Adrenal gland (tissue), 12 donors: Measurements from ENCODE around the gene SLC34A1. TPM values are rescaled to one million over a fixed set of nuclear protein-coding genes. Genes with fewer than 3 reads are reported as not detected.

Source experiments
- DNase-seq, 7 donors: peaks; one replicate each; pipeline ENCODE4 v3.0.0-alpha.2; 2019 to 2020
- H3K27ac ChIP-seq, 5 donors: fragments of 200-600 bp; sonication (generic) in 4 of 5; 1 replicate in 3 of 5; 2 replicates in 2 of 5; pipeline versions ENCODE4 v1.5.1 to v1.8.0; 2016 to 2020; ENCODE audit warnings: mild to moderate bottlenecking in 1 of 5
- H3K27me3 ChIP-seq: fragments of 200-600 bp; 2 replicates; pipeline ENCODE4 v1.8.0; 2021
- H3K36me3 ChIP-seq, 2 donors: fragments of 200-600 bp; replicated peaks in 1 of 2; 1 replicate in 1 of 2; 2 replicates in 1 of 2; pipeline versions ENCODE4 v1.5.1 to v1.8.0; 2018 to 2022
- H3K4me1 ChIP-seq, 2 donors: fragments of 200-600 bp; replicated peaks in 1 of 2; 1 replicate in 1 of 2; 2 replicates in 1 of 2; pipeline versions ENCODE4 v1.5.1 to v1.8.0; 2018 to 2021
- H3K4me3 ChIP-seq, 4 donors: fragments of 200-600 bp; sonication (generic) in 3 of 4; one replicate each; pipeline ENCODE4 v1.5.1; 2016 to 2018
- H3K9me3 ChIP-seq, 3 donors: fragments of 200-600 bp; sonication (generic) in 1 of 3; replicated peaks in 1 of 3; 1 replicate in 2 of 3; 2 replicates in 1 of 3; pipeline versions ENCODE4 v1.5.1 to v1.8.0; 2016 to 2021
- POLR2A ChIP-seq, 2 donors: fragments of 450-650 bp; IDR thresholded peaks; one replicate each; pipeline ENCODE4 v1.6.1; 2017; ENCODE audit warnings: antibody characterized with exemption in 2 of 2, mild to moderate bottlenecking in 2 of 2, moderate library complexity in 1 of 2
- WGBS, 4 donors: extraction: QIAGEN DNeasy Blood & Tissue Kit in 2 of 4; methylation state at CpG; one replicate each; pipeline versions ENCODE4 v1.1.5 to v1.1.7; 2013 to 2017; 5-methylcytosine and 5-hydroxymethylcytosine counted together
- intact Hi-C, 2 donors: fragments of 100-400 bp; cut with DNase I; formaldehyde crosslinking; loops; one replicate each; pipeline versions ENCODE4 v1.14.1 to v1.15.0; 2022 to 2023
- polyA plus RNA-seq, 3 donors: library from polyadenylated mRNA; stranded (reverse); fragments of 200-250 nt in 2 of 3; fragments of 350-450 nt in 1 of 3; fragmentation: Illumina TruSeq in 1 of 3; extraction: RNeasy Lipid Tissue Mini Kit (QIAGEN cat#74804) in 1 of 3; gene quantifications; one replicate each; pipeline ENCODE4 v1.2.3, GENCODE V29; 2013 to 2014
- total RNA-seq, 9 donors: library from RNA; depleted of rRNA in 4 of 9; stranded (reverse); fragments of >200 nt in 4 of 9; fragments of 120-200 nt in 1 of 9; fragmentation: NEBNext Ultra II Directional in 1 of 9; extraction: Animal tissue kit (Norgen Biotek cat#: 25700) in 1 of 9; gene quantifications; one replicate each; pipeline versions ENCODE4 v1.1.0 to v1.2.4, GENCODE V29; 2013 to 2023
- TF ChIP-seq, protein P1 (sequence below), 6 experiments: fragments of 450-650 bp in 4 of 6; fragments of 200-600 bp in 2 of 6; sonication (generic) in 1 of 6; IDR thresholded peaks; 1 replicate in 5 of 6; 2 replicates in 1 of 6; pipeline versions ENCODE4 v1.5.1 to v1.8.0; 2016 to 2021; ENCODE audit warnings: antibody characterized with exemption in 6 of 6, mild to moderate bottlenecking in 2 of 6, moderate library complexity in 1 of 6
- donor health status: healthy with polysubstance abuse.
- donor health status: Bipolar disorder and iron deficiency.
- donor health status: DM: yes; HTN: yes; CAD: no.
- donor health status: DM: no; HTN: no; CAD: no.
- donor health status: DM: no; HTN: no; CAD: no.
- donor health status: DM: yes; HTN: yes; CAD: no.

Gene SLC34A1
- total and polyA plus RNA-seq, 12 donors = not detected

DNA sequence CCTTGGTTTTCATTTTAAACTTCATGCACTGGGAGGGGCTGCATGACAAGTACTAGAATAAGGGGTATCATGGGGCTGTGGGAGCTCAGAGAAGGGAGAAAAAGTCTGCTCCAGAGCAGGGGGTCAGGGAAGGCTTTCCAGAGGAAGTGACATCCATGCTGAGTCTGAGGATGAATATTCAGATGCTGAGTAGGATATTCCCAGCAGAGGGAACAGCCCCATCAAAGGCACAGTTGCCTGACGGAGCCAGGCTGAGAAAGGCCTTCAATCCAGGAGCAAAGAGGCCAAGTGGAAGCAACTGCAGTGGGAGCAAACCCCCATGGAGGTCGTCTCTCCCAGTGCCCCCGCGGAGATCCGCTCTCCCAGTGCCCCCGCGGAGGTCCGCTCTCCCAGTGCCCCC lies 11.8 kb downstream of the SLC34A1 start:
- no peaks in the 10 kb centered on the region for H3K36me3 ChIP-seq
- DNase-seq = no peak
- no peak overlapping the region for H3K4me3 ChIP-seq
- 33 to 86% (median 50%) methylated on average over 1 to 7 of the region's 8 CpGs for WGBS, 4 donors
- H3K27me3 ChIP-seq = peaks cover 40% of the 10 kb centered on the region
- H3K27ac ChIP-seq = no peak overlapping the region
- no peak for TF ChIP-seq POLR2A (IDR thresholded peaks at IDR 0.05)
- TF ChIP-seq, protein P1, sequence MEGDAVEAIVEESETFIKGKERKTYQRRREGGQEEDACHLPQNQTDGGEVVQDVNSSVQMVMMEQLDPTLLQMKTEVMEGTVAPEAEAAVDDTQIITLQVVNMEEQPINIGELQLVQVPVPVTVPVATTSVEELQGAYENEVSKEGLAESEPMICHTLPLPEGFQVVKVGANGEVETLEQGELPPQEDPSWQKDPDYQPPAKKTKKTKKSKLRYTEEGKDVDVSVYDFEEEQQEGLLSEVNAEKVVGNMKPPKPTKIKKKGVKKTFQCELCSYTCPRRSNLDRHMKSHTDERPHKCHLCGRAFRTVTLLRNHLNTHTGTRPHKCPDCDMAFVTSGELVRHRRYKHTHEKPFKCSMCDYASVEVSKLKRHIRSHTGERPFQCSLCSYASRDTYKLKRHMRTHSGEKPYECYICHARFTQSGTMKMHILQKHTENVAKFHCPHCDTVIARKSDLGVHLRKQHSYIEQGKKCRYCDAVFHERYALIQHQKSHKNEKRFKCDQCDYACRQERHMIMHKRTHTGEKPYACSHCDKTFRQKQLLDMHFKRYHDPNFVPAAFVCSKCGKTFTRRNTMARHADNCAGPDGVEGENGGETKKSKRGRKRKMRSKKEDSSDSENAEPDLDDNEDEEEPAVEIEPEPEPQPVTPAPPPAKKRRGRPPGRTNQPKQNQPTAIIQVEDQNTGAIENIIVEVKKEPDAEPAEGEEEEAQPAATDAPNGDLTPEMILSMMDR (IDR thresholded peaks at IDR 0.05) = no peak
- no peaks in the 10 kb centered on the region for H3K4me1 ChIP-seq
- intact Hi-C loops = no loop called here
- no peaks in the 10 kb centered on the region for H3K9me3 ChIP-seq

DNA sequence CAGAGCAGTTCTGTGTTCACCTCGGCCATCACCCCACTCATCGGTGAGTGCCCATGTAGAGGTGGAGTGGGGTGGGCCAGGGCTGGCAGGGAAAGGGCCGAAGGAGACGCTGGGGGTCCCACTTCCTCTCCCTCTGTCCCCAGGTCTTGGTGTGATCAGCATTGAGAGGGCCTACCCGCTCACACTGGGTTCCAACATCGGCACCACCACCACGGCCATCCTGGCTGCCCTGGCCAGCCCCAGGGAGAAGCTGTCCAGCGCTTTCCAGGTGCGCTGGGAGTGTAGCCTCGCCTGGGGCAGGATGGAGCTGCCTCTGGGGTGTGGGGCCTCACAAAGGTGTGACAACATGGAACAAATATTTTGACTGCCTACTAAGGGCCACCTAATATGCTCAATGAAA lies 12.6 kb downstream of the SLC34A1 start:
- DNase-seq = no peak
- Histone ChIP-seq H3K36me3 (no peaks in the 10 kb centered on the region), H3K27me3 (peaks cover 47% of the 10 kb centered on the region), H3K27ac (no peak overlapping the region), H3K9me3 (no peaks in the 10 kb centered on the region), H3K4me1 (no peaks in the 10 kb centered on the region), H3K4me3 (no peak overlapping the region)
- intact Hi-C loops = no loop called here
- 78 to 84% (median 80%) methylated on average over 6 to 10 of the region's 10 CpGs for WGBS, 4 donors
- TF ChIP-seq, protein P1 (IDR thresholded peaks at IDR 0.05) = no peak
- TF ChIP-seq POLR2A (IDR thresholded peaks at IDR 0.05) = no peak

DNA sequence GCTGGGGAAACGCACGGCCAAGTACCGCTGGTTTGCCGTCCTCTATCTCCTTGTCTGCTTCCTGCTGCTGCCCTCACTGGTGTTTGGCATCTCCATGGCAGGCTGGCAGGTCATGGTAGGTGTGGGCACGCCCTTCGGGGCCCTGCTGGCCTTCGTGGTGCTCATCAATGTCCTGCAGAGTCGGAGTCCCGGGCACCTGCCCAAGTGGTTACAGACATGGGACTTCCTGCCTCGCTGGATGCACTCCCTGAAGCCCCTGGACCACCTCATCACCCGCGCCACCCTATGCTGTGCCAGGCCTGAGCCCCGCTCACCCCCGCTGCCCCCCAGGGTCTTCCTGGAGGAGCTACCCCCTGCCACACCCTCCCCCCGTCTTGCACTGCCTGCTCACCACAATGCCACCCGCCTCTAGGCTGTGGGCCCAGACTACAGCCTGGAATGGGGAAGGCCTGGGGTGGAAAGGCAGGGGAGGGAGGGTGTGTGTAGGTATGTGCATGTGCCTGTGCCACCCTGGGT lies 13.7 kb downstream of the SLC34A1 start:
- Histone ChIP-seq H3K27ac (no peak overlapping the region), H3K4me1 (peaks cover 0 to 8% of the 10 kb centered on the region in 2 donors), H3K4me3 (no peak overlapping the region), H3K9me3 (no peaks in the 10 kb centered on the region), H3K27me3 (peaks cover 58% of the 10 kb centered on the region), H3K36me3 (no peaks in the 10 kb centered on the region)
- intact Hi-C loops = no loop called here
- TF ChIP-seq, protein P1 (IDR thresholded peaks at IDR 0.05) = no peak
- TF ChIP-seq POLR2A (IDR thresholded peaks at IDR 0.05) = no peak
- 76 to 83% (median 81%) methylated on average over 8 to 16 of the region's 16 CpGs for WGBS, 4 donors
- no peak for DNase-seq

DNA sequence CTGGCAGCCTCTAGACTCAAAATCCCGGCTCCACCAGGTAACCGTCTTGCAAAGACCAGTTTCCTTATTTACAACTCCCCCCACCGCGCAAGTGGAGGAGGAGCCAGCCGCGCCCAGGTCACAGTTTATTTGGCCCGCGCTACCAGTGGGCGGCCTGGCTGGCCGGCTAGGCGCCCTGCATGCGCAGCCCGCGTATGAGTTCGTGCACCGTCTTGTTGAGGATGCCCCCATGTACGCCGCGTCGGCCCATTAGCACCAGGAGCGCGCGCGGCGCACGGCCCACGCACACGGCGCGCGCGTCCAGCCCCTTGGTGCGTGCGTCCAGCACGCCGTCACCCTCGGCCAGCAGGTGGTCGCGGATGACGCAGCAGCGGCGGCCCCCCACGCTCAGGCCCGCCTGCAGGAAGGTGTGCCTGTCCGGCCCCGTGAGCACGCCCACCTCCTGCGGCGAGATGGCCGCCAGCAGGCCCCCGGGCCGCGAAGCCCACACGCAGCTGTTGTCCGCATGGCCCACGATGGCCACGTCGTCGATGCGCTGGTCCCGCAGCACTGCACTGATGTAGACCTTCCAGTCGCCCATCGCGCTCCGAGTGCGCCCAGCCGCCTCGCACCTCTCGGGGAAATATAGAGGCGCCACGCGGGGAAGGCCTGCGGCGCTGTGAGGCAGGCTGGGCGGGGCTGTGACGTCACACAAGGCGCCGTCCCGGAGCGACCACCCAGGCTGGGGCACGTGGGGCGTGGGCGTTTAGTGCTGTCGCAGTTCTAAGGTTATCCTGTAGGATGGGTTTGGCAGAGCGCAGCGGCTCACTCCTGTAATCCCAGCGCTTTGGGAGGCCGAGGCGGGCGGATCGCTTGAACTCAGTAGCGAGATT lies 16.0 kb downstream of the SLC34A1 start, which contains the start of gene PFN3:
Gene PFN3, minus strand, starts transcription at position 665 of the 872 bp plus-strand sequence. Its CDS starts 85 bp downstream, at position 580.
- no peak for DNase-seq
- TF ChIP-seq, protein P1 (IDR thresholded peaks at IDR 0.05) = no peak
- no peak for TF ChIP-seq POLR2A (IDR thresholded peaks at IDR 0.05)
- H3K27me3 ChIP-seq = peaks cover 69% of the 10 kb centered on the region
- H3K4me3 ChIP-seq = no peak within 1 kb of the TSS
- peaks cover 13 to 27% of the 10 kb centered on the region in 2 donors for H3K4me1 ChIP-seq
- no peaks in the 10 kb centered on the region for H3K36me3 ChIP-seq
- 14 to 36% (median 18%) methylated on average over 11 to 92 of the region's 92 CpGs for WGBS, 4 donors
- no peak within 1 kb of the TSS for H3K27ac ChIP-seq
- intact Hi-C loops = no loop called here
- H3K9me3 ChIP-seq = no peaks in the 10 kb centered on the region
